ENCODE data around the gene NOS3.

Gene NOS3

DNA sequence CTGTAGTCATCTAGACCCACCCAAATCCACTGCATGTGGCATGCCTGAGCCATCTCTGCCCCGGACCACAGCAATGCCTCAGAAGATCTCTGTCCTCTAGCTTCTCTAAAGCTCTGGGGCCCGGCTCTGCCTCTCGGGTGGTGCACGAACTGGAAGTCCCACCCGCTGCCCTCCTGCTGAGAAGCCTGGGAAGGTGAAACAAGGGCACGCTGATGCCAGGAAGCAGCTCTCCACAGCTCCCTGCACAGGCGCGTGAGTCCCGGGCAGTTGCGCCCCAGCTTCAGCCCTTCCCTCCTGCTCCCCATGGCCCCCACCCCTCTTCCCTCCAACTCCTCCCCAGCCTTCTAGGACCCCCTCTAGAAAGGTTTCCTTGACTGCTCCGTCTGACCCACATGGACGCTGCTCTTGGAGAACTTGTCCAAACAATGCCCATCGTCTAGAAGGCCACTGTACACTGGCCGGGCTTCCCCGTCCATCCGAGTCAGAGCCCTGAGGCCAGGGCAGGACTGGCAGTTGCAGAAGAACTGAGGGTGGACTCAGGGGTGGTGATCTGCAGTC lies 25.5 kb upstream of the NOS3 start:
- no peak for DNase-seq

GRCh38 chr7:150966002-150966401 lies 24.8 kb upstream of the NOS3 start:
- no peak for DNase-seq

DNA sequence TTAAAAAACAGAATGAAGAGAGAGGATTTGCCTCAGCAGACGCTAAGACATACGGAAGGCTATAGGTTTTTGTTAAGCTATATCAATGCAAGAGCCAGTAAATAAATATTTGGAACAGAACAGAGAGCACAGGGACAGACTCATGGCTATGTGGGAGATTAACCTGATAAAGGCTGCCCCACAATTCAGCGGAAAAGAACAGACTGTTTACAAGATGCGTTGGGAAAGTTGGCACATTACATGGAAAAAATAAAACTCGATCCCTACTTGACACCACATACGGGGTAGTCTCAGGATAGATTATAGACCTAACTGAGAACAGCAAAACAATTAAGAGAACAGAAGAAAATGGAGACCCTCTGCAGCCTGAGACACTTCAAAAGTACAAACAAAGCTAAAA lies 23.5 kb upstream of the NOS3 start:
- DNase-seq = no peak

DNA sequence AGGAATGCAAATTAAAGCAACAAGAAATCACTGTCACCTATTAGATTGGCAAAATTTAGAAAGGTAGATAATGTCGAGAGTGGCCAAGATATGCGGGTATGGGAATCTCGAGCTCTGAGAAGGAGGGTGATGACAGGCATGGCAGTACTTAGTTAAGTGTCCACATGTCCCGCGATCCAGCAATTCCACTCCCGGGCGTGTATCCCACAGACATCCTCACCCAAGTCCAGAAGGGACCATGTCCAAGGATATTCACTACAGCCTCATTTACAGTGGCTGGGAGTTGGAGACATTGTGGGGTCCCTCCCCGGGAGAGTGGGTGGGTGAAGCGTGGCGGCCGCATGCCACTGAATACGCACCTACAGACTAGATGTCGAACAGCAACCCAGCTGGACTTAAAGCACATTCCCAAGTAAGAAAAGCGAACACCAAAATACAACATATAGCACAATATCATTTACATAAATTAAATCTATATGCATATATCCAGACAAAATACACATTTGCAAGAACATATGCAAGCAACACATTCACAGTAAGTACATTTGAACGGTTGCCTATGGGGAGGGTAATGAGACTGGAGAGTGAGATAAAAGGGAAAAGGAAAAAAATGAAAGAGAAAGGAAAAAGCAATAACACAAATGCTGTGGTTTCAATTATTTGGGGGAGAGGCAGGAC lies 22.6 kb upstream of the NOS3 start:
- DNase-seq = no peak

- no peak for DNase-seq
Observed at GRCh38 chr7:150968734-150969372, 22.0 kb upstream of the NOS3 start.

GRCh38 chr7:150969475-150969874 lies 21.3 kb upstream of the NOS3 start:
- DNase-seq = no peak

DNA sequence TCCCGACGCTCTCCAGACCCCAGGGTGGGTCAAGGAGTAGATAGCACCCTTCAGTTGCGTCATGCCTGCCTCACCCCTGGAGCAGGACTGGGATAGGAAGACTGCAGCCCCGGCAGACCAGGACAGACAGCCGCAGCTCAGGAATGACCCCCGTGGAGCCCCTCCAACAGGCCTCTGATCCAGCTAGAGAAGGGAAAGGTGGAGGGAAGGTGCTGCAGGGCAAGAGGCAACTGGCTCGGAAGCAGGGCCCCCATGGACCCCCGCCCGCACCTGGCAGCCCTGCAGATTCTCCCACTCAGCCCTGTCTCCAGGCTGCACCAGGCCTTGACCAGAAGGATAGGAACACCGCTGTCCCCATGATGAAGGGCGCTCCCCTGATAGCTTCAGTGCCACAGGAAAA lies 20.4 kb upstream of the NOS3 start:
- DNase-seq = no peak

DNA sequence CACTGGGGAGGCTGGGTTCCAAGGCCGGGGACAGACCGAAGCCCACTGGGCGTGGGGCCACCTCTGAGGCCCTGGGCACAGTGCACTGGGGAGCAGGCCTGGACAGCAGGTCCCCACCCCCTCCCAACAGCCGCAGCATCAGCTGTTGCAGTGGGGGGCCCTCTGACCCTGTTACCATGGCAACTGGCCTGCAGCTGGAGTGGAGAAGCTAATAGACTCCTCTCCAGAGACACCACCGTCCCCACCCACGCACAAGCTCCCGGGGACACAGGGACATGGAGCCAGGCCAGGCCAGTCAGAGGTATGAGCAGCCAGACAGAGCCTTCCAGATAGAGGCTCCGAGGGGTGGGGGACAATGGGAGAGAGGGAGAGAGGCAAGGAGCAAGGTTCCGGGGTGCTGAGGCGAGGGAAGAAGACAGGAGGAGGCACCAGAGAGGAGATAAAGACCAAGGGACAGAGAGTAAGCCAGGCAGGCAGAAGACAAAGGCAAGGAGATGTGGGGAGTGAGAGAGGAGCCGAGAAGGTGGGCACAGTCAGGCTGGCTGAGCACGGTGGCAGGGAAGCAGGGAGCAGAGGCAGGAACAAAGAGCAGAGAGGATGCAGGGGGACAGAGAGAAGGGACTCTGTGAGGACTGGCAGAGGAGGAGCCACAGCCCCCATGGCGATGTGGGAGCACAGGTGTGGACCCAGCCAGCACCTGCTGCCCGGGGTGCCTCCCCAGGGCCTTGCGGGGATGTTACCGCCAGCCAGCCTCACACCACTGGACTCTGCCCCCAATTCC lies 19.4 kb upstream of the NOS3 start:
- no peak for DNase-seq

DNA sequence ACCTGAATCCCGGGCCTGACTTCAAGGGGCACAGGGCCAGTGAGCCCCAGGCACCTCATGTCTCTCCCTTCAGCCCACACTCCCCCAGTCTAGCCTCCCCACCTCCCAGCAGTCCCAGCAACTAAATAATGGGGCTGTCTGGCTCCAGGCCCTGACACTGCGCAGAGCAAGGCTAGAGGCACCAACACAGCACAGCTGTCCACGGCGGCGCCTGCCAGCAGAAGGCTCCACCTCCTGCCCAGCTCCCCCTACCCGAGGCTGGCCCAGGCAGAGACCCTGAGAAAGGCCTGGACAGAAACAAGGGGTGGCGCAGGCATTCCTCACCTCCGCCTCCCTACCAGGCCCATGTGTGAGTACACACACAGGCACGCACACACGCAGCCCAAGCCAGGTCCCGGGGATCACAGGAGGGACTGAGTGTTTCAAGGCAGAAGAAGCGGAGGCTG lies 18.8 kb upstream of the NOS3 start:
- DNase-seq = no peak

DNA sequence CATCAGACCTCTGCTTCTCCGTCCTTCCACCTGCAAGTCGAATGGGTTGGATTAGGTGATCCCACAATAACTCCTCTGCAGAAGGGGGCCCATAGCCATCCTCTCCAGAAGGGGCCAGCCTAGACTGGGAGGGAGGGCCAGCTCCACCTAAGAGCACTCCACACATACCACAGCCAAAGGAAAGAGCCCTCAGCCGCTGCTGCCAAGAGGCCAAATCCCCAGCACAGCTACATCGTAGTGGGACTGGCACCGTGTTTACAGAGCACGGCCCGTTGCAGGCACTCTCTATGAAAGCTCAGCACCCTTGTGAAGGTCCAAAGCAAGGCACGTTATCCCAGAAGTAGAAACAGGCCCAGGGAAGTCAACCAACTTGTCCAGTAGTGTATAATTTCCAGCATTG lies 18.1 kb upstream of the NOS3 start:
- no peak for DNase-seq

GRCh38 chr7:150973571-150974451 lies 17.0 kb upstream of the NOS3 start:
- peak; percentile 46 for DNase-seq

DNA sequence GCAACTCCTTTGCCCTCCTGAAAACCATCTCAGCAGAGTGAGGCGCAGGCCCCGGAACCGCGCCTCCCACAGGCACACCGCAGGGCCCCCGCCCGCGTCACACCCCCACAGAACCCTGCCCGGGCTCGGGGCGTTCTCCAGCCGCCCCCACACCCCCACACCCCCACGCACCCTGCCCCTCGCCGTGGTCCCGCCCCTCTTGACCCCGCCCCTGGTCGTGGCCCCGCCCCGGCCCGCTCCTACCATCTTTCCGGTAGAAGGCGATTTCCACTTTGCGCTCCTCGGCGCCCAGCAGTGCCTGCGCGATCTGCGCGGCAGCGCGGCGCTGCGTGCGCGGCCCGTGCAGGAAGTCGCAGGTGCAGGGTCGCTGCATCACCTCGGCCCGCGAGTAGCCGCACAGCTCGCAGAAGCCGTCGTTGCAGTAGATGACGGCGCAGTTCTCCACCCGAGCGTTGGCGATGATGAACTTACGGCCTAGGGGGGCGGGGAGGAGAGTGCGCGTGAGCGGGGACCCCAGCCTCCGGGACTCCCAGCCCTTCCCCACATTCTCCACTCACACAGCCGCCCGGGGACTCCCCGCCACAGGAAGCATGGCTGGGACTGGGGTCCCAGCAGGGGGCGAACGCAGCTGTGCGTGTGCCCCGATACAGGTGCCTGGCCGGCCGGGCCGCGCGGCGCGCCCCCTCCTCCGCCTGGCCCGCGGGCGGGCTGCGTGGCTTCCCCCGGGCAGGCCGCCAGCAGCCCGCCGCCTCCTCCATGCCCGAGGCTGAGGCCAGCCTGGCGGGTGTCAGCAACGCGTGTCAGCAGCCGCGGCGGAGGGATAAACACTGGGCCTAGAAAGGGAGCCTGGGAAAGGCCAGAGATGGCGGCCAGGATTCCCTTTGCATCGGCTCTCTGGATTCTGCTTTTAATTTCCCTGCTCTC lies 16.1 kb upstream of the NOS3 start:
- DNase-seq = peak; percentile 79

GRCh38 chr7:150975536-150976319 lies 15.1 kb upstream of the NOS3 start:
- no peak for DNase-seq

DNA sequence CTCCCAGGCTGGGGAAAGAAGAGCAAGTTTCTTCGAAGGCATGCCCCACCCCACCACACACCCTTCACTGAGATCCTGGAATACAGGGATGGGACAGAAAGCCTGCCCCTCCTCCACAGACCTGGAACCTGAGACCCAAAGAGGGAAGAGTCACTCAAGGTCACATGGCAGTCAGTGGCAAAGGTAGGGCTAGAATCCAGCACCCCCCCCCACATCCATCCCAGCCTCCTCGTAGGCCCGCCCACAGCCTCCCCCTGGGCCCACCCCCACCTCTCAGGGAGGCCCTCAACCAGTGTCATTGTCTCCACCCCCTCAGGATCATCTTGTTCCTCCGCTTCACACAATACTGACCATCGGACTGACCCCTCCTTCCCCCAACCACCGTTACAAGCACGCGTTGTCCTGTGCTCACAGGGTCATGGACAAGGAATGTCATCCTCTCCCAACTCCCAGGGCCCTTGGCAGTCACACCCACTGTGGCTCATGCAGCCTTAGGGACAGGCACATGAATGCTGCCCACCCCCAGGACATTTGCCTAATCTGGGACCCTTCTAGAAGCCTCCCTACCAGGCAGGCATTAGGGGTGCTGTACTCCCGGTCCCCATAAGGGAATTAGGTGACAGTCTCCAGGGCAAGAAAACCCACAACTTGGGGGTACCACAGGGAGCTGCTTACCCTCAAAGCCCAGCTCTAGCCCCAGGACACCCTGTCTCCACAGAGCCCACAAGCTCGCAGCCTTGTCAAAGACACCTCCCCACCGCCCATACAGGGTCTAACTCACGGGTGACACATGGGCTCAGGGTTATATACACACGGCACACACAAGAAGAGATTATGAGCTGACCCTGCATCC lies 14.1 kb upstream of the NOS3 start:
- DNase-seq = no peak

GRCh38 chr7:150977382-150978125 lies 13.3 kb upstream of the NOS3 start:
- DNase-seq = no peak

DNA sequence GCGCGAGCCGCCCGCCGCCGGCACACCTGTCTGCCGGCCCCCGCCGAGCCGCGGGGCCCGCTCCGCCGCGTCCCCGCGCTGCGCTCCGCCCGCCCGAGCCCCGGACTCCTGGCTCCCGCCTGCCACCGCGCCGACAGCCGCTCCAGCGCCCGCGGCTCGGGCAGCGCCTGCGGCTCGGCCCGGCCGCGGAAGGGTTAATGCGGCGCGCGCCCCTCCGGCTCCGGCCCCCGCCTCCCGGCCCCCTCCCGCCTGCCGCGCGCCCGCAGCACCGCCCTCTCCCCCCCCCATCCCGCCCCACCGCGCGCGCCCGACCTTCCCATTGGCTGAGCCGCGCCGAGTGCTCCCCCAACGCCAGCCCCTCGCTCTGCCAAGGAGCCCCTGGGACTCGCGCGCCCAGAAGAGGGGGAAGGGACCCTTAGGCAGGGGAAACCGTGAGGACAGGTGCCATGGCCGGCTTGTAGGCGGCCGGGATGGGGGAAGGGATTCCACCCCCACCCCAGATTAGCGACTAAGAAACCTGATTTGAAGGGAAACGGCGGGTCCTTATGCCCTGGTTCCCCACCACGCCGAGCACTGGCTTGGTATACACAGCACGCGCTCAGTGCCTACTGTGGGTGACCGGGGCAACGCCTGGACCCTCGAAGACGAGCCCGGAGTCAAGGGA lies 12.6 kb upstream of the NOS3 start, which contains the start of gene KCNH2:
Gene KCNH2 (minus strand): TSS at position 196 of the 664 bp plus-strand sequence. CDS start 408 bp downstream, outside the sequence.
- no peak for DNase-seq

DNA sequence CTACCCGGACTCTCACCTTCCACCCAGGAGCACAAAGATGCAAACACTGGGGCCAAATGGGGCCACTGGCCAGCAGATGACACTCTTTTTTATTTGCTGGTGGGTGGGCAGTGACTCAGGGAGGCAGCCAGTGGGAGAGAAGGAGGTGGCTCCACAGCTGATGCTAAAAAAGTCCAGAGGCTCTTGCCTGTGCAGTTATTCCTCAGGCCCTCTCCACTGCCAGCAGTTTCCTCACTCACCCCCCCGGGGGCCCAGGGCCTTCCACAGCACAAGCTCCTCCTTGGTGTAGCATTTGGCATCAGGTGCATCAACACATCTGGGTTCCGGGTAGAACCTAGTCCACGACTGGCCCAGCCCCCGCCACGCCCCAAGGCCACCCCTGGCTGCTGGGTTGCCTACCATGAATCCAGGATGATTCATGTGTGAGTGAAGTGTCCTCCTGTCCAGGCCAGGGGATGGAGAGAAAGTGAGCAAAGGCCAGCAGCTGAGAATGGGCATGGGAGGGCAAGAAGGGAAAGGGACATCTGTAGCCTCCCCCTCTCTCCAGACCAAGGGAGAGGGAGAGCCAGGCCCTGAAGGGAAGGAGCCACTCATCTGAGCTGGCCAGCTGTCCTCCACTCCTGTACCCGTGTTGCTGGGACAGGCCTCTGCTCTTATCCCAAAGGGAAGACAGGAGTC lies 11.0 kb upstream of the NOS3 start:
- no peak for DNase-seq

GRCh38 chr7:150980663-150981062 lies 10.2 kb upstream of the NOS3 start:
- no peak for DNase-seq
